ENCODE results near the gene PSMD8.
A peak's percentile ranks its signal among the peaks of the same experiment; 100 is the strongest.
"Not testable (repeated sequence)": the region's sequence is repeated elsewhere in the genome, so short reads cannot be mapped to it uniquely, and the experiment has no call there.

PSMD8 gene

GRCh38 chr19:38360839-38361631 is 13.3 kb upstream of the PSMD8 start:
- no peak for DNase-seq (ENCODE audit: low read depth, low spot score)
- H3K27ac ChIP-seq: no peak overlapping the region

GRCh38 chr19:38361633-38362075 is 12.7 kb upstream of the PSMD8 start:
- peak; percentile 37 for DNase-seq (ENCODE audit: low read depth, low spot score)

GRCh38 chr19:38362076-38362945 is 12.1 kb upstream of the PSMD8 start:
- DNase-seq (ENCODE audit: low read depth, low spot score): no peak
- H3K27ac ChIP-seq: peak overlapping the region; percentile 41

More at GRCh38 chr19:38361633-38362075, 12.7 kb upstream of the PSMD8 start:
- H3K27ac ChIP-seq: peak overlapping the region; percentile 41

- DNase-seq (ENCODE audit: low read depth, low spot score); H3K27ac ChIP-seq: not testable (repeated sequence)
Measured at GRCh38 chr19:38362946-38363688, 11.3 kb upstream of the PSMD8 start.

GRCh38 chr19:38367041-38367440 is 7.3 kb upstream of the PSMD8 start:
- no peak overlapping the region for H3K27ac ChIP-seq
- DNase-seq (ENCODE audit: low read depth, low spot score): no peak

GRCh38 chr19:38369584-38369983 is 4.8 kb upstream of the PSMD8 start:
- no peak for DNase-seq (ENCODE audit: low read depth, low spot score)
- no peak overlapping the region for H3K27ac ChIP-seq

- DNase-seq (ENCODE audit: low read depth, low spot score): no peak
- no peak overlapping the region for H3K27ac ChIP-seq
Measured at GRCh38 chr19:38370299-38370698, 4.1 kb upstream of the PSMD8 start.

GRCh38 chr19:38371081-38371480 is 3.3 kb upstream of the PSMD8 start:
- no peak for DNase-seq (ENCODE audit: low read depth, low spot score)

GRCh38 chr19:38373907-38374331 is 452 bp upstream of the PSMD8 start:
- peak overlapping the region; percentile 77 for H3K27ac ChIP-seq
- no peak for DNase-seq (ENCODE audit: low read depth, low spot score)

More at GRCh38 chr19:38371081-38371480, 3.3 kb upstream of the PSMD8 start:
- no peak overlapping the region for H3K27ac ChIP-seq

GRCh38 chr19:38375098-38375493 is 725 bp downstream of the PSMD8 start:
- peak overlapping the region; percentile 77 for H3K27ac ChIP-seq
- DNase-seq (ENCODE audit: low read depth, low spot score): no peak

- H3K27ac ChIP-seq: peak overlapping the region; percentile 77
- no peak for DNase-seq (ENCODE audit: low read depth, low spot score)
Measured at GRCh38 chr19:38375748-38376147, 1.4 kb downstream of the PSMD8 start.

- H3K27ac ChIP-seq: no peak overlapping the region
- no peak for DNase-seq (ENCODE audit: low read depth, low spot score)
Measured at GRCh38 chr19:38376576-38376975, 2.2 kb downstream of the PSMD8 start.

GRCh38 chr19:38377052-38377451 is 2.7 kb downstream of the PSMD8 start:
- no peak for DNase-seq (ENCODE audit: low read depth, low spot score)
- H3K27ac ChIP-seq: no peak overlapping the region

- H3K27ac ChIP-seq: no peak overlapping the region
- DNase-seq (ENCODE audit: low read depth, low spot score): no peak
Measured at GRCh38 chr19:38378866-38379265, 4.5 kb downstream of the PSMD8 start.

GRCh38 chr19:38381138-38381537 is 6.8 kb downstream of the PSMD8 start:
- no peak for DNase-seq (ENCODE audit: low read depth, low spot score)
- no peak overlapping the region for H3K27ac ChIP-seq

GRCh38 chr19:38383184-38383583 is 8.8 kb downstream of the PSMD8 start:
- DNase-seq (ENCODE audit: low read depth, low spot score): no peak
- H3K27ac ChIP-seq: no peak overlapping the region

GRCh38 chr19:38383743-38384142 is 9.4 kb downstream of the PSMD8 start:
- DNase-seq (ENCODE audit: low read depth, low spot score): no peak

GRCh38 chr19:38384209-38385027 is 10.0 kb downstream of the PSMD8 start:
- no peak for DNase-seq (ENCODE audit: low read depth, low spot score)
- H3K27ac ChIP-seq: no peak overlapping the region

More at GRCh38 chr19:38383743-38384142, 9.4 kb downstream of the PSMD8 start:
- no peak overlapping the region for H3K27ac ChIP-seq

- no peak overlapping the region for H3K27ac ChIP-seq
- no peak for DNase-seq (ENCODE audit: low read depth, low spot score)
Measured at GRCh38 chr19:38385057-38385803, 10.9 kb downstream of the PSMD8 start.

All from epithelial cell of prostate (primary cell).